HepG2 (cell line): ENCODE data around the gene VMO1. TPM values are rescaled to one million over a fixed set of nuclear protein-coding genes. Genes with fewer than 3 reads are reported as not detected.

Experiments
- ARHGAP35 ChIP-seq: sonication (generic); formaldehyde crosslinking; IDR thresholded peaks from 2 replicates; pipeline ENCODE4 v1.9.0; 2022; ENCODE audit warnings: mild to moderate bottlenecking, inconsistent platforms, moderate library complexity, missing genetic modification reagents, borderline replicate concordance
- BCL6 ChIP-seq: IDR thresholded peaks from 2 replicates; pipeline ENCODE4 v1.6.1; 2016; ENCODE audit warnings: missing genetic modification reagents, missing compliant biosample characterization
- CREM ChIP-seq, 2 experiments: sonication (generic) in 1 of 2; formaldehyde crosslinking in 1 of 2; IDR thresholded peaks; 2 replicates each; pipeline versions ENCODE4 v1.4.0 to v1.6.1; 2016 to 2020; ENCODE audit warnings: antibody characterized with exemption in 1 of 2, mild to moderate bottlenecking in 1 of 2, missing genetic modification reagents in 1 of 2
- ELF3 ChIP-seq: IDR thresholded peaks from 2 replicates; pipeline ENCODE4 v1.6.1; 2016; ENCODE audit warnings: missing genetic modification reagents, missing compliant biosample characterization
- HOXA3 ChIP-seq: sonication (generic); formaldehyde crosslinking; IDR thresholded peaks from 2 replicates; pipeline ENCODE4 v1.5.0; 2020; ENCODE audit warnings: missing genetic modification reagents
- KAT8 ChIP-seq: IDR thresholded peaks from 2 replicates; pipeline ENCODE4 v1.6.1; 2016; ENCODE audit warnings: missing genetic modification reagents, missing compliant biosample characterization
- NAIF1 ChIP-seq: sonication (generic); formaldehyde crosslinking; IDR thresholded peaks from 2 replicates; pipeline ENCODE4 v1.5.0; 2020; ENCODE audit warnings: mild to moderate bottlenecking, missing genetic modification reagents, borderline replicate concordance
- NONO ChIP-seq, 2 experiments: fragments of 450-650 bp in 1 of 2; sonication (generic) in 1 of 2; formaldehyde crosslinking in 1 of 2; IDR thresholded peaks in 1 of 2; conservative IDR thresholded peaks in 1 of 2; 2 replicates each; pipeline versions ENCODE4 v1.6.1 to v1.8.0; 2017 to 2022; ENCODE audit warnings: mild to moderate bottlenecking in 1 of 2, missing genetic modification reagents in 1 of 2, moderate library complexity in 1 of 2
- PAXIP1 ChIP-seq: sonication (generic); formaldehyde crosslinking; conservative IDR thresholded peaks from 2 replicates; pipeline ENCODE4 v1.4.0; 2020; ENCODE audit warnings: mild to moderate bottlenecking, missing genetic modification reagents, moderate library complexity
- RERE ChIP-seq: IDR thresholded peaks from 2 replicates; pipeline ENCODE4 v1.6.1; 2016; ENCODE audit warnings: low read depth, missing genetic modification reagents, missing compliant biosample characterization
- SSRP1 ChIP-seq: IDR thresholded peaks from 2 replicates; pipeline ENCODE4 v1.6.1; 2016; ENCODE audit warnings: control low read depth
- TBX3 ChIP-seq: fragments of 450-650 bp; IDR thresholded peaks from 2 replicates; pipeline ENCODE4 v1.6.1; 2017; ENCODE audit warnings: antibody characterized with exemption, mild to moderate bottlenecking, inconsistent platforms, borderline replicate concordance
- ZBTB42 ChIP-seq: sonication (generic); formaldehyde crosslinking; IDR thresholded peaks from 2 replicates; pipeline ENCODE4 v1.5.0; 2020; ENCODE audit warnings: mild to moderate bottlenecking, missing genetic modification reagents
- ZNF205 ChIP-seq: IDR thresholded peaks from 2 replicates; pipeline ENCODE4 v1.6.1; 2018; ENCODE audit warnings: missing biosample characterization, missing genetic modification reagents
- ZNF282 ChIP-seq: fragments of 450-650 bp; IDR thresholded peaks from 2 replicates; pipeline ENCODE4 v1.6.1; 2018; ENCODE audit not compliant: partially characterized antibody
- ZNF790 ChIP-seq: sonication (generic); formaldehyde crosslinking; IDR thresholded peaks from 2 replicates; pipeline ENCODE4 v1.8.0; 2022; ENCODE audit warnings: missing genetic modification reagents, mild to moderate bottlenecking, borderline replicate concordance
- ZSCAN9 ChIP-seq: IDR thresholded peaks from 2 replicates; pipeline ENCODE4 v1.6.1; 2016; ENCODE audit warnings: borderline replicate concordance
- polyA plus RNA-seq, 8 experiments: library from polyadenylated mRNA; depleted of rRNA in 3 of 8; stranded (reverse) in 7 of 8; unstranded in 1 of 8; fragments of >200 nt; fragmentation: Illumina TruSeq in 4 of 8; extraction: Trizol in 4 of 8; gene quantifications; 2 replicates each; pipeline versions ENCODE4 v1.2.1 to v1.2.3, GENCODE V29; 2011 to 2016; ENCODE audit warnings: low read depth in 4 of 8, missing spikeins in 1 of 8, mixed read lengths in 1 of 8; ENCODE audit not compliant: insufficient read depth in 1 of 8
- total RNA-seq, 5 experiments: library from RNA; depleted of rRNA; stranded (reverse); fragments of >200 nt; fragmentation: Illumina TruSeq; extraction: Trizol; gene quantifications; 2 replicates each; pipeline ENCODE4 v1.2.3, GENCODE V29; 2016; ENCODE audit warnings: low read depth in 1 of 5

VMO1 gene
- total and polyA plus RNA-seq, 2 of the 13 experiments (the other 11 are each of a cell fraction or from before 2014, with no cell fraction given) = not detected

DNA sequence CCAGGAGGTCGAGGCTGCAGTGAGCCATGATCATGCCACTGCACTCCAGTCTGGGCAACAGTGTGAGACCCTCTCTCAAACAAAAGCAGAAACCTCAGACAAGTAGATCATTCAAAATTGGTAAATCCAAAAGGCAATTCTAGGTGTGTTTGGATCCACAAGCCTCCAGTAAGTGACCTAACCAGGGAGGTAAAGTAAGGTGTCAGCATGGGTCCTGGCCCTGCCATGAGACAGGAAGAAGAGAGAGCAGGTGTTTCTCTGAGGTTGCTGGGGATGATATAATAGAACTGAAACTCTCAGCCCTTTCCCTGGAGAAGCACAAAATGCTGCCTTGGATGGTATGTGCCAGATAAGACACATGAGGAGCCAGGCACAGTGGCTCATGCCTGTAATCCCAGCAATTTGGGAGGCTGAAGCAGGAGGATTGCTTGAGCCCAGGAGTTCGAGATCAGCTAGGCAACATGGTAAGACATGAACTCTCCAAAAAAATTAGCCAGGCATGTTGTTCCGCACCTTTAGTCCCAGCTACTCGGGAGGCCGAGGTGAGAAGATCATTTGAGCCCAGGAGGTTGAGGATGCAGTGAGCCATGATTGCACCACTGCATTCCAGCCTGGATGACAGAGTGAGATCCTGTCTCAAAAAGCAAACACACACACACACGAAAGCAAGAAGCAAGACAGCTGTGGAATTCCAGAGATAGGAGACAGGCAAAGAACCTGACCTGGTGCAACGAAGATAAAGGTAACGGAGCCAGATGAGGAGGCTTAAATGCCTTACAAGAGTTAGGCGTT lies 8.0 kb downstream of the VMO1 start (continued):
- 0 out of 2 replicates have a peak, but pooled peaks have one; percentile 65 for TF ChIP-seq ZNF790 (CRISPR knock-in tag)
- peak; percentile 50; the same call in 1 of the 2 replicates for TF ChIP-seq KAT8 (CRISPR knock-in tag)
- TF ChIP-seq PAXIP1 (CRISPR knock-in tag) = peak; percentile 81
- TF ChIP-seq SSRP1 (CRISPR knock-in tag) = peak; percentile 26
- peak; percentile 64; the same call in 1 of the 2 replicates for TF ChIP-seq RERE (CRISPR knock-in tag)
- TF ChIP-seq TBX3 = peak; percentile 58; the same call in 1 of the 2 replicates
- no peak for TF ChIP-seq NONO (IDR thresholded peaks at IDR 0.05)
- TF ChIP-seq NONO (CRISPR knock-in tag; conservative IDR thresholded peaks at IDR 0.05) = peak; percentile 84
- TF ChIP-seq CREM (IDR thresholded peaks at IDR 0.05) = peak; percentile 17; the same call in 1 of the 2 replicates
- TF ChIP-seq CREM (CRISPR knock-in tag; IDR thresholded peaks at IDR 0.05) = no peak
- no peak for TF ChIP-seq NAIF1 (CRISPR knock-in tag)
- peak; percentile 75 for TF ChIP-seq ELF3 (CRISPR knock-in tag)
- no peak for TF ChIP-seq ZNF282
- 0 out of 2 replicates have a peak, but pooled peaks have one; percentile 30 for TF ChIP-seq ARHGAP35
- peak; percentile 39; the same call in 1 of the 2 replicates for TF ChIP-seq ZBTB42 (CRISPR knock-in tag)
- TF ChIP-seq HOXA3 (CRISPR knock-in tag) = peak; percentile 87
- peak; percentile 74; the same call in 1 of the 2 replicates for TF ChIP-seq ZSCAN9
- peak; percentile 95 for TF ChIP-seq ZNF205 (CRISPR knock-in tag)
- TF ChIP-seq BCL6 = peak; percentile 77
